ENCODE data around the gene C16orf96. TPM values are rescaled to one million over a fixed set of nuclear protein-coding genes. Genes with fewer than 3 reads are reported as not detected.

Gene C16orf96
- total RNA-seq, 1 experiment from 2014 or later: 1.4 TPM

GRCh38 chr16:4640572-4641305 is 84.6 kb downstream of the C16orf96 start:
- no peak overlapping the region for H2AK5ac ChIP-seq (ENCODE audit: insufficient read length, low read length)
- peaks cover 7% of the 10 kb centered on the region for H3K79me1 ChIP-seq (ENCODE audit: insufficient read depth, low read depth, low read length, poor library complexity, severe bottlenecking)
- no peaks in the 10 kb centered on the region for H3K9me3 ChIP-seq (ENCODE audit: control insufficient read depth, low read depth, low read length)
- Mint-ChIP-seq H3K4me1 (peaks cover 7 to 8% of the 10 kb centered on the region in 2 experiments; a peak in 3 of 4 replicates), H3K36me3 (ENCODE audit: insufficient read depth in 1 of 3, low read depth in 3 of 3) (peaks cover 5 to 9% (median 7%) of the 10 kb centered on the region in 3 experiments; a peak in 4 of 7 replicates), H3K27ac (peak overlapping the region; percentile 9 to 91 (median 21); a peak in 4 of 7 replicates), H3K4me3 (no peak overlapping the region), H3K27me3 (ENCODE audit: low read depth) (no peaks in the 10 kb centered on the region), H3K9me3 (no peaks in the 10 kb centered on the region)
- no peaks in the 10 kb centered on the region; the same call in 1 of the 2 replicates for H3K79me2 ChIP-seq (ENCODE audit: insufficient read depth, low read length)
- no peak overlapping the region for H2BK15ac ChIP-seq (ENCODE audit: low read depth, low read length)
- H3K23me2 ChIP-seq (ENCODE audit: insufficient read length, low read depth, low read length, poor library complexity, severe bottlenecking): no peaks in the 10 kb centered on the region
- H2BK120ac ChIP-seq (ENCODE audit: low read depth, low read length, poor library complexity, severe bottlenecking): no peak overlapping the region
- no peak overlapping the region for H4K91ac ChIP-seq (ENCODE audit: insufficient read length, low read depth, low read length)
- H3K14ac ChIP-seq (ENCODE audit: insufficient read depth, low read length): no peak overlapping the region
- no peak overlapping the region for H3K4me2 ChIP-seq (ENCODE audit: insufficient read depth, insufficient read length, low read length)
- no peak overlapping the region for H4K8ac ChIP-seq (replicated peaks; ENCODE audit: insufficient read length, low read depth, low read length)
- H3K18ac ChIP-seq (ENCODE audit: insufficient read length, low read depth, low read length): no peak overlapping the region
- no peak overlapping the region for H3K56ac ChIP-seq (ENCODE audit: insufficient read length, low read depth, low read length)
- no peak overlapping the region for H2BK20ac ChIP-seq (ENCODE audit: low read depth, low read length, poor library complexity, severe bottlenecking)
- no CpG with 5 or more reads among the region's 19 CpGs for WGBS (ENCODE audit: extremely low coverage, insufficient read length, low lambda C conversion rate)
- H2BK5ac ChIP-seq (ENCODE audit: insufficient read length, low read length): no peak overlapping the region
- no peak overlapping the region for H3T11ph ChIP-seq (ENCODE audit: low read length)
- no peaks in the 10 kb centered on the region for H3K27me3 ChIP-seq (ENCODE audit: insufficient read depth, low read length)
- no peak overlapping the region for H3K9ac ChIP-seq (ENCODE audit: extremely low read depth, insufficient read length, low read length)
- H3K27ac ChIP-seq (ENCODE audit: insufficient read length, low read depth, low read length): no peak overlapping the region
- no peaks in the 10 kb centered on the region for H3K4me1 ChIP-seq (ENCODE audit: insufficient read depth, low read length)
- no peak for DNase-seq
- H2BK12ac ChIP-seq (ENCODE audit: insufficient read length, low read depth, low read length): no peak overlapping the region
- TF ChIP-seq CTCF (conservative IDR thresholded peaks at IDR 0.05): no peak
- H2AFZ ChIP-seq (ENCODE audit: low read length): no peak overlapping the region
- no peaks in the 10 kb centered on the region for H4K20me1 ChIP-seq (ENCODE audit: control insufficient read depth, insufficient read depth, insufficient read length)
- H3K23ac ChIP-seq (ENCODE audit: insufficient read length, low read depth, low read length): no peak overlapping the region
- H4K5ac ChIP-seq (ENCODE audit: insufficient read length, low read depth, low read length): no peak overlapping the region
- H3K4ac ChIP-seq (ENCODE audit: low read depth, low read length): no peak overlapping the region
